SU-DHL-6 (cell line): Measurements from ENCODE around the gene ZNF543.

Experiments used
- H2AFZ ChIP-seq: fragments of 200-600 bp; sonication (generic); 2 replicates; pipeline ENCODE4 v1.6.1; 2014; ENCODE audit warnings: low read depth, mild to moderate bottlenecking, moderate library complexity, mixed read lengths, antibody characterized with exemption, low read length; ENCODE audit not compliant: severe bottlenecking
- H3F3A ChIP-seq: fragments of 200-600 bp; shearing (Covaris generic); 2 replicates; pipeline ENCODE4 v1.6.0; 2016; ENCODE audit warnings: antibody characterized with exemption, mild to moderate bottlenecking; ENCODE audit not compliant: insufficient read depth
- H3K27ac ChIP-seq: fragments of 200-600 bp; sonication (generic); 2 replicates; pipeline ENCODE4 v1.5.1; 2016; ENCODE audit warnings: low read depth, mild to moderate bottlenecking, low read length, moderate library complexity, mixed read lengths
- H3K27me3 ChIP-seq: fragments of 200-600 bp; sonication (generic), shearing (Covaris generic); 2 replicates; pipeline ENCODE4 v1.6.0; 2014; ENCODE audit warnings: mild to moderate bottlenecking, low read length
- H3K36me3 ChIP-seq: fragments of 200-600 bp; sonication (generic); 2 replicates; pipeline ENCODE4 v1.6.1; 2014; ENCODE audit warnings: mild to moderate bottlenecking, low read length, mixed read lengths
- H3K4me2 ChIP-seq: fragments of 300-600, 200-600 bp; shearing (Covaris generic), sonication (generic); 2 replicates; pipeline ENCODE4 v1.6.0; 2014; ENCODE audit warnings: low read length, low read depth, mild to moderate bottlenecking; ENCODE audit not compliant: poor library complexity, severe bottlenecking
- H3K4me3 ChIP-seq: fragments of 200-600 bp; sonication (generic); 2 replicates; pipeline ENCODE4 v1.5.1; 2014; ENCODE audit warnings: antibody characterized with exemption, low read length, mild to moderate bottlenecking, mixed read lengths; ENCODE audit not compliant: insufficient read depth, poor library complexity, severe bottlenecking
- H3K79me2 ChIP-seq: fragments of 200-600 bp; sonication (generic); 2 replicates; pipeline ENCODE4 v1.6.1; 2014; ENCODE audit warnings: mild to moderate bottlenecking, low read length, moderate library complexity; ENCODE audit not compliant: insufficient read depth
- H3K9ac ChIP-seq: fragments of 200-600 bp; sonication (generic); 2 replicates; pipeline ENCODE4 v1.7.0; 2014; ENCODE audit warnings: mild to moderate bottlenecking, low read length
- H3K9me2 ChIP-seq: fragments of 200-600 bp; sonication (generic); replicated peaks from 2 replicates; pipeline ENCODE4 v1.6.1; 2014; ENCODE audit warnings: low read length; ENCODE audit not compliant: insufficient read depth
- H3K9me3 ChIP-seq: fragments of 200-600 bp; sonication (generic); 2 replicates; pipeline ENCODE4 v1.6.1; 2014; ENCODE audit warnings: low read length, mixed read lengths; ENCODE audit not compliant: insufficient read depth
- H4K20me1 ChIP-seq: fragments of 200-600 bp; sonication (generic); 2 replicates; pipeline ENCODE4 v1.6.1; 2014; ENCODE audit warnings: low read depth, mild to moderate bottlenecking, antibody characterized with exemption, low read length, moderate library complexity, mixed read lengths
- CTCF ChIP-seq: fragments of 200-600 bp; sonication (generic); IDR thresholded peaks from one replicate; pipeline ENCODE4 v1.5.1; 2017; ENCODE audit warnings: antibody characterized with exemption, mild to moderate bottlenecking, low read length, moderate library complexity; ENCODE audit not compliant: insufficient read depth, poor library complexity, severe bottlenecking
- EZH2phosphoT487 ChIP-seq: fragments of 200-600 bp; sonication (generic), shearing (Covaris generic); conservative IDR thresholded peaks from 2 replicates; pipeline ENCODE4 v1.6.1; 2018; ENCODE audit warnings: mild to moderate bottlenecking, antibody characterized with exemption, low read length, moderate library complexity, mixed read lengths

The ZNF543 gene

GRCh38 chr19:57362997-57363687 is 42.9 kb downstream of the ZNF543 start, which contains the start of the genes TRAPPC2B and ZNF547:
Gene TRAPPC2B (plus strand): TSS chr19:57363551. CDS start chr19:57364834, 1,283 bp downstream.
Gene ZNF547 (plus strand): TSS chr19:57363551. CDS start chr19:57368556, 5,005 bp downstream.
- Histone ChIP-seq H3F3A (no peaks in the 10 kb centered on the region), H3K9me3 (no peaks in the 10 kb centered on the region), H2AFZ (peak within 1 kb of the TSS; percentile 69), H3K9me2 (no peaks in the 10 kb centered on the region), H3K4me2 (peak within 1 kb of the TSS; percentile 96), H3K9ac (peak within 1 kb of the TSS; percentile 75), H4K20me1 (no peaks in the 10 kb centered on the region), H3K79me2 (peaks cover 13% of the 10 kb centered on the region), H3K36me3 (no peaks in the 10 kb centered on the region), H3K27ac (peak within 1 kb of the TSS; percentile 18; the same call in 1 of the 2 replicates), H3K27me3 (no peaks in the 10 kb centered on the region), H3K4me3 (peak within 1 kb of the TSS; percentile 94)
- no peak for TF ChIP-seq EZH2phosphoT487
- no peak for TF ChIP-seq CTCF

- Histone ChIP-seq H3K4me3 (peak overlapping the region; percentile 94), H2AFZ (peak overlapping the region; percentile 18), H3K9ac (peak overlapping the region; percentile 75), H3K27ac (peak overlapping the region; percentile 1; the same call in 1 of the 2 replicates), H3K9me3 (no peaks in the 10 kb centered on the region), H3K27me3 (no peaks in the 10 kb centered on the region), H3K79me2 (peaks cover 13% of the 10 kb centered on the region), H3K36me3 (no peaks in the 10 kb centered on the region), H3K9me2 (no peaks in the 10 kb centered on the region), H3K4me2 (peak overlapping the region; percentile 96), H3F3A (no peaks in the 10 kb centered on the region), H4K20me1 (no peaks in the 10 kb centered on the region)
- no peak for TF ChIP-seq EZH2phosphoT487
- no peak for TF ChIP-seq CTCF
These were observed 43.5 kb downstream of the ZNF543 start for GRCh38 chr19:57363688-57364181.

GRCh38 chr19:57366776-57367175 is 46.5 kb downstream of the ZNF543 start:
- Histone ChIP-seq H3K9me3 (no peaks in the 10 kb centered on the region), H2AFZ (no peak overlapping the region), H3K27ac (no peak overlapping the region), H3K4me3 (no peak overlapping the region), H3K9ac (no peak overlapping the region), H3K27me3 (no peaks in the 10 kb centered on the region), H3F3A (no peaks in the 10 kb centered on the region), H4K20me1 (no peaks in the 10 kb centered on the region), H3K9me2 (no peaks in the 10 kb centered on the region), H3K4me2 (no peak overlapping the region), H3K36me3 (no peaks in the 10 kb centered on the region), H3K79me2 (peaks cover 13% of the 10 kb centered on the region)
- TF ChIP-seq CTCF (no peak), EZH2phosphoT487 (no peak)
